Transverse colon (tissue), 4 donors: ENCODE data around the gene C2CD4D. TPM values are rescaled to one million over a fixed set of nuclear protein-coding genes. Genes with fewer than 3 reads are reported as not detected.

Experiments
- DNase-seq: peaks from one replicate; pipeline ENCODE4 v3.0.0-alpha.2; 2019
- H3K27ac ChIP-seq, 4 donors: fragments of 200-600 bp; sonication (generic); 2 replicates each; pipeline ENCODE4 v1.5.1; 2016 to 2018; ENCODE audit warnings: inconsistent platforms in 4 of 4
- H3K27me3 ChIP-seq: fragments of 200-600 bp; sonication (generic); 2 replicates; pipeline ENCODE4 v1.5.1; 2017; ENCODE audit warnings: inconsistent platforms
- H3K36me3 ChIP-seq, 4 donors: fragments of 200-600 bp; sonication (generic); 2 replicates each; pipeline ENCODE4 v1.5.1; 2017 to 2019; ENCODE audit warnings: inconsistent platforms in 4 of 4
- H3K4me1 ChIP-seq, 4 donors: fragments of 200-600 bp; sonication (generic); 2 replicates each; pipeline ENCODE4 v1.5.1; 2017 to 2020; ENCODE audit warnings: inconsistent platforms in 4 of 4
- H3K4me3 ChIP-seq, 4 donors: fragments of 200-600 bp; sonication (generic); 1 replicate in 1 of 4; 2 replicates in 3 of 4; pipeline versions ENCODE4 v1.5.1 to v1.6.1; 2017 to 2019; ENCODE audit warnings: inconsistent platforms in 4 of 4
- H3K9me3 ChIP-seq, 2 donors: fragments of 200-600 bp; sonication (generic); 2 replicates each; pipeline ENCODE4 v1.5.1; 2017 to 2019; ENCODE audit warnings: inconsistent platforms in 2 of 2
- EP300 ChIP-seq: sonication (generic); formaldehyde crosslinking; IDR thresholded peaks from one replicate; pipeline ENCODE4 v1.6.1; 2017; ENCODE audit warnings: antibody characterized with exemption, low read depth
- POLR2A ChIP-seq: fragments of 450-650 bp; IDR thresholded peaks from one replicate; pipeline ENCODE4 v1.6.1; 2016; ENCODE audit warnings: antibody characterized with exemption, mild to moderate bottlenecking, moderate library complexity
- POLR2AphosphoS5 ChIP-seq, 3 donors: sonication (generic); formaldehyde crosslinking; IDR thresholded peaks; one replicate each; pipeline ENCODE4 v1.6.1; 2016; ENCODE audit warnings: antibody characterized with exemption in 3 of 3
- WGBS, 2 donors: methylation state at CpG; one replicate each; pipeline ENCODE4 v1.1.5; 2018; ENCODE audit warnings: low coverage in 1 of 2; 5-methylcytosine and 5-hydroxymethylcytosine counted together
- in situ Hi-C, 4 donors: fragments of 200-750 bp; cut with MboI; loops; one replicate each; pipeline versions ENCODE4 v1.15.0 to v1.15.1; 2017; ENCODE audit warnings: low sequenced_read_pairs in 3 of 4, low pct_ligation_motif_present in 1 of 4, low pct_unique_long_range_greater_than_20kb in 1 of 4
- intact Hi-C: fragments of 100-400 bp; cut with DNase I; formaldehyde crosslinking; loops from one replicate; pipeline ENCODE4 v1.15.1; 2023; ENCODE audit warnings: low total_unique reads
- total RNA-seq, 4 donors: library from RNA; depleted of rRNA; stranded (reverse); fragments of >200 nt; gene quantifications; one replicate each; pipeline ENCODE4 v1.1.0, GENCODE V29; 2016
- TF ChIP-seq, protein P1 (sequence below), 5 experiments: fragments of 200-600 bp in 3 of 5; fragments of 450-650 bp in 2 of 5; sonication (generic) in 3 of 5; IDR thresholded peaks; 1 replicate in 2 of 5; 2 replicates in 3 of 5; pipeline ENCODE4 v1.5.1; 2016 to 2017; ENCODE audit warnings: antibody characterized with exemption in 5 of 5, inconsistent platforms in 3 of 5, mild to moderate bottlenecking in 2 of 5, moderate library complexity in 1 of 5

The C2CD4D gene
- total RNA-seq, 4 donors from 2014 or later: not detected

- no peaks in the 10 kb centered on the region for H3K9me3 ChIP-seq
- H3K27me3 ChIP-seq: peaks cover 36% of the 10 kb centered on the region
- H3K4me1 ChIP-seq: peaks cover 12 to 63% (median 45%) of the 10 kb centered on the region in 4 donors
- no peak overlapping the region for H3K4me3 ChIP-seq
- no peak for DNase-seq
- 96 to 100% methylated on average over 3 to 7 of the region's 7 CpGs for WGBS, 2 donors
- peak overlapping the region in 1 of 4 donors; percentile 65 for H3K27ac ChIP-seq
- in situ Hi-C loops: no loop called here
- intact Hi-C loops: no loop called here
- H3K36me3 ChIP-seq: no peaks in the 10 kb centered on the region
- TF ChIP-seq EP300 (no peak), POLR2AphosphoS5 (IDR thresholded peaks at IDR 0.05) (no peak), POLR2A (no peak)
- TF ChIP-seq, protein P1, sequence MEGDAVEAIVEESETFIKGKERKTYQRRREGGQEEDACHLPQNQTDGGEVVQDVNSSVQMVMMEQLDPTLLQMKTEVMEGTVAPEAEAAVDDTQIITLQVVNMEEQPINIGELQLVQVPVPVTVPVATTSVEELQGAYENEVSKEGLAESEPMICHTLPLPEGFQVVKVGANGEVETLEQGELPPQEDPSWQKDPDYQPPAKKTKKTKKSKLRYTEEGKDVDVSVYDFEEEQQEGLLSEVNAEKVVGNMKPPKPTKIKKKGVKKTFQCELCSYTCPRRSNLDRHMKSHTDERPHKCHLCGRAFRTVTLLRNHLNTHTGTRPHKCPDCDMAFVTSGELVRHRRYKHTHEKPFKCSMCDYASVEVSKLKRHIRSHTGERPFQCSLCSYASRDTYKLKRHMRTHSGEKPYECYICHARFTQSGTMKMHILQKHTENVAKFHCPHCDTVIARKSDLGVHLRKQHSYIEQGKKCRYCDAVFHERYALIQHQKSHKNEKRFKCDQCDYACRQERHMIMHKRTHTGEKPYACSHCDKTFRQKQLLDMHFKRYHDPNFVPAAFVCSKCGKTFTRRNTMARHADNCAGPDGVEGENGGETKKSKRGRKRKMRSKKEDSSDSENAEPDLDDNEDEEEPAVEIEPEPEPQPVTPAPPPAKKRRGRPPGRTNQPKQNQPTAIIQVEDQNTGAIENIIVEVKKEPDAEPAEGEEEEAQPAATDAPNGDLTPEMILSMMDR (IDR thresholded peaks at IDR 0.05): no peak
Measured at GRCh38 chr1:151835596-151835995, 4.0 kb downstream of the C2CD4D start.

GRCh38 chr1:151834239-151834638, 5.4 kb downstream of the C2CD4D start:
- no peak for DNase-seq
- H3K4me3 ChIP-seq: no peak overlapping the region
- H3K9me3 ChIP-seq: no peaks in the 10 kb centered on the region
- peaks cover 22% of the 10 kb centered on the region for H3K27me3 ChIP-seq
- no peaks in the 10 kb centered on the region for H3K36me3 ChIP-seq
- WGBS, 2 donors: 45% methylated on average over 3 of the region's 3 CpGs; no CpG with 5 or more reads in 1 of the 2 donors
- in situ Hi-C loops: no loop called here
- intact Hi-C loops: no loop called here
- TF ChIP-seq EP300: no peak
- TF ChIP-seq, protein P1 (IDR thresholded peaks at IDR 0.05): no peak
- no peak for TF ChIP-seq POLR2A
- TF ChIP-seq POLR2AphosphoS5 (IDR thresholded peaks at IDR 0.05): no peak
- H3K4me1 ChIP-seq: peaks cover 12 to 58% (median 41%) of the 10 kb centered on the region in 4 donors
- no peak overlapping the region for H3K27ac ChIP-seq

- intact Hi-C loops (no loop called here), in situ Hi-C loops (no loop called here)
- Histone ChIP-seq H3K4me1 (peaks cover 11 to 59% (median 35%) of the 10 kb centered on the region in 4 donors), H3K27ac (peak overlapping the region in 3 of 4 donors; percentile 75 to 86 (median 81)), H3K9me3 (no peaks in the 10 kb centered on the region), H3K4me3 (no peak overlapping the region), H3K27me3 (peaks cover 13% of the 10 kb centered on the region), H3K36me3 (no peaks in the 10 kb centered on the region)
- DNase-seq: no peak
- 78 to 100% methylated on average over 3 to 8 of the region's 8 CpGs for WGBS, 2 donors
- TF ChIP-seq EP300 (no peak), POLR2A (no peak), POLR2AphosphoS5 (IDR thresholded peaks at IDR 0.05) (no peak)
- TF ChIP-seq, protein P1 (IDR thresholded peaks at IDR 0.05): no peak
Measured at GRCh38 chr1:151833172-151833900, 6.3 kb downstream of the C2CD4D start.

DNA sequence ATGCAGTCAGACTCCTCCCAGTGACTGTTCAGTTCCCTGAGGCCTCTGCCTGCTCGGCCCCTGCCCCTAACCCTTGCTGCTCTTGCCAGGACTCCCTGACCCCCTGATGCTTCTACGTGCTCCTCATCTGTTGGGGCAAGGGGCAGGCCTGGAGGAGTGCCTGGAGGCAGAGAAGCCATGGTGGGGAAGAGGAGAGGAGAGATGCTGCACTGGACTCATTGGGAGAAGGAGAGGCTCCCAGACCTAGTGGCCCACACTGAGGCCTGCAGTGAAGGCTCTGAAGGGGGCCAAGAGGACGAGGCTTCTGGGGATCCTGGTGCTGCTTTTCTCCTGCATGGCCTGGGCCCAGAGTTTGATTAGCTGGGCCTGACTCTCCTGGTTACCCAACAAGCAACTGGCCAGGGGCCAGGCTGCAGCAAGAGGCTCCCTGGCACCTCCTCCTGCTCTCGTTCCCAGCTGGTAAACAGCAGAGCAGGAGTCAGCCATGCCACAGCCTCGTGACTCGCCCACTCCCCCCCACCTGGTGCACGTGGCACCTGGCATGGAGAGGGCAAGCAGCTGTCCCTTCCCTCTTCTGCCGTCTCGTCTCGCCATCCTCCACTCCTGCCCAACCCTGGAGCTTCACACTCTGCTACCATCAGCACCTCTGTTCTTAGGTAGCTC, 7.2 kb downstream of the C2CD4D start:
- TF ChIP-seq POLR2AphosphoS5 (IDR thresholded peaks at IDR 0.05) (peak in 2 of 3 donors; percentile 71 to 74), POLR2A (no peak)
- in situ Hi-C loops (no loop called here), intact Hi-C loops (no loop called here)
- Histone ChIP-seq H3K4me1 (peaks cover 11 to 57% (median 29%) of the 10 kb centered on the region in 4 donors), H3K27ac (peak overlapping the region; percentile 75 to 86 (median 82)), H3K4me3 (no peak overlapping the region), H3K9me3 (no peaks in the 10 kb centered on the region), H3K36me3 (no peaks in the 10 kb centered on the region), H3K27me3 (peaks cover 4% of the 10 kb centered on the region)
- WGBS, 2 donors: 46 to 50% methylated on average over 1 to 10 of the region's 10 CpGs
- DNase-seq: peak; percentile 87
